RWPE2 (cell line): ENCODE results near the gene ZDHHC13.

Experiments used
- ATAC-seq: fragments of 200-7000 bp; cut with Tn5 transposase; 3 replicates; pipeline ENCODE4 v1.9.1; 2021; ENCODE audit warnings: low read depth
- DNase-seq: peaks from one replicate; pipeline ENCODE4 v3.0.0-alpha.2; 2020; ENCODE audit warnings: low spot score
- H3K27ac ChIP-seq: fragments of 450-650 bp; 2 replicates; pipeline ENCODE4 v1.5.1; 2017; ENCODE audit warnings: mild to moderate bottlenecking; ENCODE audit not compliant: poor library complexity, severe bottlenecking
- H3K27me3 ChIP-seq: fragments of 250-450 bp; sonication (Bioruptor Pico); 2 replicates; pipeline ENCODE4 v1.5.1; 2021; ENCODE audit warnings: mild to moderate bottlenecking, moderate library complexity; ENCODE audit not compliant: insufficient read depth, poor library complexity, severe bottlenecking
- H3K36me3 ChIP-seq: fragments of 250-450 bp; sonication (Bioruptor Pico); 2 replicates; pipeline ENCODE4 v1.5.1; 2020; ENCODE audit warnings: low read depth, mild to moderate bottlenecking, moderate library complexity
- H3K4me1 ChIP-seq: fragments of 250-450 bp; sonication (Bioruptor Pico); 2 replicates; pipeline ENCODE4 v1.5.1; 2021; ENCODE audit warnings: mild to moderate bottlenecking, moderate library complexity; ENCODE audit not compliant: insufficient read depth, poor library complexity, severe bottlenecking
- H3K4me3 ChIP-seq: fragments of 250-450 bp; sonication (Bioruptor Pico); 2 replicates; pipeline ENCODE4 v1.5.1; 2021; ENCODE audit warnings: mild to moderate bottlenecking, moderate library complexity; ENCODE audit not compliant: severe bottlenecking
- H3K9me3 ChIP-seq: fragments of 250-450 bp; sonication (Bioruptor Pico); 2 replicates; pipeline ENCODE4 v1.5.1; 2021; ENCODE audit warnings: mild to moderate bottlenecking, moderate library complexity; ENCODE audit not compliant: severe bottlenecking
- CTCF ChIP-seq: fragments of 450-650 bp; IDR thresholded peaks from one replicate; pipeline ENCODE4 v1.5.1; 2017; ENCODE audit warnings: mild to moderate bottlenecking, moderate library complexity; ENCODE audit not compliant: poor library complexity, severe bottlenecking

The ZDHHC13 gene

DNA sequence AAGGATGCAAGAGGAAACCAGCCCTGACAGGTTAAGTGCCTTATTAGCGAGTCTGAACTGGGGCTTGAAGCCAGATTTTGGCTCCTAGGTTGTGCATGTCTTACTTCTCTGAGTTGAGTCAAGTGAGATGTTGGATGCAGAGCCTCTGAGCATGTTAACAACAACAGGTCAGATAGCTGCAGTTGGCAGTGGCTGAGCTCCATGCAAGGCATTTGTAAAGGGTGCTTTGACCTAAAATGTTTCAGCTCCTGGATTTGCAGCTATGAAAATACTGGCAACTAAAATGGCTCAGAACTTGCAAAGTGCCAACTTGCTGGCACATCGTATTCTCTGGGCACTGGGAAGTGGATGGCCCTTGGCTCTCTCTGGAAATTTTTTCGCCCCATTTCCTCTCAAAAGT lies 101.2 kb downstream of the ZDHHC13 start:
- Histone ChIP-seq H3K27me3 (no peaks in the 10 kb centered on the region), H3K4me1 (peaks cover 21% of the 10 kb centered on the region), H3K27ac (no peak overlapping the region), H3K4me3 (no peak overlapping the region), H3K36me3 (no peaks in the 10 kb centered on the region), H3K9me3 (no peaks in the 10 kb centered on the region)
- DNase-seq, result no peak
- no peak for ATAC-seq
- no peak for TF ChIP-seq CTCF

DNA sequence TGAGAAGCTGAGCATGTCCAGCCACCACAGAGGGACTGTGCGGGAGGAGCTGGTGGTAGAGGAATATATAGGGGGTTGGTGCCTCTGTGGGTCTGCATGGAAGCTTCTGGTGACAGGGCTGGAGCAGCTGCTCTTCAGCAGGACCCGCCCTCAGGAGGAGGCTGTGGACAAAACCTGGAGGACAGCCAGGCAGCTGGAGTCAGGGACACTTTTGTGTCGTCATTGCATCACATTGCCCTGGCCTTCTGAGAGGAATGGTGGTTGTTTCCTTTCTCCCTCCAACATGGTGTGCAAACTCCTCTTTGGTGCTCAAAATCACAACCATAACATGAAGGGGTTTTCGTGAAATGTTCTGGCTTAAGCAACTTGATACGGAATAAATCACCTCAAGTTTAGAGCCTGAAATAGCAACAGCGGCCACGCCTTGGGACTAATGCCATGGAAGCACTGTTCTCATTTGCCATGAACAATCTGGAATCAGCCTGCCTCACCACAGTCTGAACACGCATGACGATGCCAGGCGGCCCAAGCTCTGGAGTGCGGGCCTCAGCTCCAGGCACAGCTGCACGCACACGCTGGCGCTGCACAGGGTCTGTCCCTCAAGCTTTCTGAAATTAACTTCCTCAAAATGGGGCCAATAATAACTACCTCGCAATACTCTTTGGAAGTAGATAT lies 102.0 kb downstream of the ZDHHC13 start:
- H3K27ac ChIP-seq, result no peak overlapping the region
- TF ChIP-seq CTCF, result no peak
- no peak for DNase-seq

GRCh38 chr11:19220903-19221724 lies 104.1 kb downstream of the ZDHHC13 start:
- Histone ChIP-seq H3K27ac (no peak overlapping the region), H3K27me3 (no peaks in the 10 kb centered on the region), H3K9me3 (no peaks in the 10 kb centered on the region), H3K4me3 (no peak overlapping the region), H3K36me3 (0 out of 2 replicates have a peak, but pooled peaks cover 12% of the 10 kb centered on the region), H3K4me1 (peaks cover 21% of the 10 kb centered on the region)
- no peak for TF ChIP-seq CTCF
- DNase-seq (no peak), ATAC-seq (no peak)

More for the DNA sequence above, 102.0 kb downstream of the ZDHHC13 start:
- Histone ChIP-seq H3K9me3 (no peaks in the 10 kb centered on the region), H3K4me1 (peaks cover 21% of the 10 kb centered on the region), H3K36me3 (0 out of 2 replicates have a peak, but pooled peaks cover 3% of the 10 kb centered on the region), H3K4me3 (no peak overlapping the region), H3K27me3 (no peaks in the 10 kb centered on the region)
- ATAC-seq, result no peak

GRCh38 chr11:19225123-19225522 lies 108.2 kb downstream of the ZDHHC13 start:
- DNase-seq (no peak), ATAC-seq (no peak)
- Histone ChIP-seq H3K4me3 (no peak overlapping the region), H3K4me1 (peaks cover 9% of the 10 kb centered on the region), H3K27me3 (no peaks in the 10 kb centered on the region), H3K36me3 (peaks cover 36% of the 10 kb centered on the region), H3K27ac (no peak overlapping the region), H3K9me3 (no peaks in the 10 kb centered on the region)
- TF ChIP-seq CTCF, result no peak
